ENCODE data around the gene TGFBR2.
A peak's percentile ranks its signal among the peaks of the same experiment; 100 is the strongest.

The TGFBR2 gene

GRCh38 chr3:30606301-30607031, at the start of gene TGFBR2:
Gene TGFBR2 (plus strand): TSS chr3:30606601. CDS start chr3:30606884, 283 bp downstream.
- peak; percentile 71 for DNase-seq (ENCODE audit: low read depth, low spot score)

- DNase-seq (ENCODE audit: low read depth, low spot score), result no peak
These were observed 48.6 kb upstream of the TGFBR2 start for GRCh38 chr3:30557746-30558303.

- DNase-seq (ENCODE audit: low read depth, low spot score), result no peak
These were observed 42.4 kb upstream of the TGFBR2 start for GRCh38 chr3:30563956-30564355.

- no peak for DNase-seq (ENCODE audit: low read depth, low spot score)
These were observed 39.2 kb upstream of the TGFBR2 start for GRCh38 chr3:30567139-30567753.

GRCh38 chr3:30576946-30577345, 29.5 kb upstream of the TGFBR2 start:
- DNase-seq (ENCODE audit: low read depth, low spot score), result no peak

GRCh38 chr3:30577788-30578187, 28.6 kb upstream of the TGFBR2 start:
- DNase-seq (ENCODE audit: low read depth, low spot score), result no peak

GRCh38 chr3:30578479-30578878, 27.9 kb upstream of the TGFBR2 start:
- no peak for DNase-seq (ENCODE audit: low read depth, low spot score)

GRCh38 chr3:30578986-30579579, 27.3 kb upstream of the TGFBR2 start:
- no peak for DNase-seq (ENCODE audit: low read depth, low spot score)

- DNase-seq (ENCODE audit: low read depth, low spot score), result no peak
These were observed 25.3 kb upstream of the TGFBR2 start for GRCh38 chr3:30581067-30581585.

- DNase-seq (ENCODE audit: low read depth, low spot score), result no peak
These were observed 24.4 kb upstream of the TGFBR2 start for GRCh38 chr3:30581982-30582381.

- DNase-seq (ENCODE audit: low read depth, low spot score), result no peak
These were observed 22.4 kb upstream of the TGFBR2 start for GRCh38 chr3:30583973-30584372.

- DNase-seq (ENCODE audit: low read depth, low spot score), result no peak
These were observed 20.7 kb upstream of the TGFBR2 start for GRCh38 chr3:30585654-30586053.

- DNase-seq (ENCODE audit: low read depth, low spot score), result no peak
These were observed 20.1 kb upstream of the TGFBR2 start for GRCh38 chr3:30586096-30586805.

GRCh38 chr3:30586806-30587486, 19.5 kb upstream of the TGFBR2 start:
- DNase-seq (ENCODE audit: low read depth, low spot score), result no peak

- DNase-seq (ENCODE audit: low read depth, low spot score), result no peak
These were observed 18.5 kb upstream of the TGFBR2 start for GRCh38 chr3:30587904-30588303.

- DNase-seq (ENCODE audit: low read depth, low spot score), result no peak
These were observed 10.2 kb upstream of the TGFBR2 start for GRCh38 chr3:30596152-30596551.

- no peak for DNase-seq (ENCODE audit: low read depth, low spot score)
These were observed 9.2 kb upstream of the TGFBR2 start for GRCh38 chr3:30597131-30597768.

- no peak for DNase-seq (ENCODE audit: low read depth, low spot score)
These were observed 8.6 kb upstream of the TGFBR2 start for GRCh38 chr3:30597769-30598134.

- no peak for DNase-seq (ENCODE audit: low read depth, low spot score)
These were observed 7.5 kb upstream of the TGFBR2 start for GRCh38 chr3:30598668-30599545.

GRCh38 chr3:30600572-30600971, 5.8 kb upstream of the TGFBR2 start:
- no peak for DNase-seq (ENCODE audit: low read depth, low spot score)
